Endometrial microvascular endothelial cells (primary cell): ENCODE measurements around the gene AACS. TPM values are rescaled to one million over a fixed set of nuclear protein-coding genes. Genes with fewer than 3 reads are reported as not detected.
"Not testable (repeated sequence)": the region's sequence is repeated elsewhere in the genome, so short reads cannot be mapped to it uniquely, and the experiment has no call there.

Experiments used
- in situ Hi-C: cut with HindIII; loops from 2 replicates; pipeline ENCODE4 v1.10.0; 2017; ENCODE audit warnings: low sequenced_read_pairs, low pct_unique_long_range_greater_than_20kb; ENCODE audit errors: inconsistent ontology term
- total RNA-seq: library from RNA; depleted of rRNA; stranded (reverse); fragments of >200 nt; gene quantifications from one replicate; pipeline ENCODE4 v1.2.3, GENCODE V29; 2015; ENCODE audit errors: inconsistent ontology term

AACS gene
- total RNA-seq, 1 donor from 2014 or later = 23.0 TPM

DNA sequence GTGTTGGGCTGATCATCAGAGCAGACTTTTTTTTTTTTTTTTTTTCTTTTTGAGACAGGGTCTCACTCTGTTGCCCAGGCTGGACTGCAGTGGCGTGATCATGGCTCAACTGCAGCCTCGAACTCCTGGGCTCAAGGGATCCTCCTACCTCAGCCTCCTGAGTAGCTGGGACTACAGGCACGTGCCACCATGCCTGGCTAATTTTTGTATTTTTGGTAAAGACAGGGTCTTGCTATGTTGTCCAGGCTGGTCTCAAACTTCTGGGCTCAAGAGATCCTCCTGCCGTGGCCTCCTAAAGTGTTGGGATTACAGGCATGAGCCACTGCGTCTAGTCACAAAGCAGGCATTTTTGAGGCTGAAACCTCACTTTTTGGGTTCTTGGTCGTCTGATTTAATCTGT, 23.0 kb downstream of the AACS start:
- in situ Hi-C loops = not testable (repeated sequence)

DNA sequence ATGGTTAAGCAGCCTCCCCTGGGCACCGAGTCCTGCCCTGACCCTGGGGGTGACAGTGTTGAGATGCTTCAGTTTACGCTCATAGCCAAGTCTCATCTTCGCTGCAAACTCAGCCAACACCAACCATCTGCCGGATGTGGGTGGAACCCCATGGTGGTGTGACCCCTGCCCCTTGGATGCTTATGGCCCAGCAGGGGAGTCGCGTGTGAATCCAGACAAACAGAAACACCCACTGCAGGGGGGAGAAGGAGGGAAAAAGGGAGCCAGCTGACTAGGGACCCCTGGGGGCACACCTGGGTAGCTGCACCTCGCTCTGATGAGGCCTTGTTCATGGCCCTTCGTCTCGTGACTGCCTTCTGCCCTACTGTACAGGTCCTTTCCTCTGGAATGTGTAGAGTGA, 23.8 kb downstream of the AACS start:
- in situ Hi-C loops = no loop called here

DNA sequence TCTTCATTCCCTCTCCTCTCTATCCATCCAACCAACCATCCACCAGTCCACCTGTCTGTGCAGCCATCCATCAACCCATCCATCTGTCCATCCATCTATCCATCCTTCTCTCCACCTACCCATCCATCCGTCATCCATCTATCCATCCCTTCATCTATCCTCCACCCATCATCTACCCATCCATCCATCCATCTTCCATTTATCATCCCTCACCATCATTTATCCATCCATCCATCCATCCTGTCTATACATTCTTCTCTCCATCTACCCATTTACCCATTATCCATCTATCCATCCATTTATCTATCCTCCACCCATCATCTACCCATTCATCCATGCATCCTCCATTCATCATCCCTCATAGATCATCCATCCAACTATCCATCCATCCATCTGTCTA, 24.4 kb downstream of the AACS start:
- in situ Hi-C loops = no loop called here

DNA sequence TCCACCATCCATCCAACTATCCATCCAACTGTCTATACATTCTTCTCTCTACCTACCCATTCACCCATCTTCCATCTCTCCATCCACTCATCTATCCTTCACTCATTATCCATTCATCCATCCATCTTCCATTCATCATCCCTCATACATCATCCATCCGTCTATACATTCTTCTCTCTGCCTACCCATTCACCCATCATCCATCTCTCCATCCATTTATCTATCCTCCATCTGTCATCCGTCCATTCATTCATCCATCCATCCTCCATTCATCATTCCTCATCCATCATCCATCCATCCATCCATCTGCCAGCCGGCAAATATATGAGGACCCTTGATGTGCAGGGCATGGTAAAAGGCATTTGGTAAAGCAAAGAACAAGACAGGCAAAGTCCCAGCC, 25.2 kb downstream of the AACS start:
- in situ Hi-C loops = no loop called here

DNA sequence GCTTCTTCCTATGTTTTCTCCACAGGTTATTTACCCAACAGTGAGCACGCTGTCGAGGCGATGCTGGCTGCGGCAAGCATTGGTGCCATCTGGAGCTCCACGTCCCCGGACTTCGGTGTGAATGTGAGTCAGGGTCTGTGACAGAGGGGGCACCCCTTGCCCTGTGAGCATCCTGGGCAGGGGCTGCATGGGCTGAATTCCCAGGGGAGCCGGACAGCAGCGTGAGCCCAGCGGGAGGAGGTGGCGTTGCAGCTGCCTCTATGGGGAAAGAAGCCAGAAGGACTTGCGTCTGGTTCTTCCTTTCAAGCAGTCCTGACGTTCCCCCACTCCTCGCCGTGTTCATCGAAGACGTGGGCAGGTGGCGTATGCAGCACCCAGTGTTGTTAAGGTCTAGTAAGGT, 26.2 kb downstream of the AACS start:
- in situ Hi-C loops = no loop called here

DNA sequence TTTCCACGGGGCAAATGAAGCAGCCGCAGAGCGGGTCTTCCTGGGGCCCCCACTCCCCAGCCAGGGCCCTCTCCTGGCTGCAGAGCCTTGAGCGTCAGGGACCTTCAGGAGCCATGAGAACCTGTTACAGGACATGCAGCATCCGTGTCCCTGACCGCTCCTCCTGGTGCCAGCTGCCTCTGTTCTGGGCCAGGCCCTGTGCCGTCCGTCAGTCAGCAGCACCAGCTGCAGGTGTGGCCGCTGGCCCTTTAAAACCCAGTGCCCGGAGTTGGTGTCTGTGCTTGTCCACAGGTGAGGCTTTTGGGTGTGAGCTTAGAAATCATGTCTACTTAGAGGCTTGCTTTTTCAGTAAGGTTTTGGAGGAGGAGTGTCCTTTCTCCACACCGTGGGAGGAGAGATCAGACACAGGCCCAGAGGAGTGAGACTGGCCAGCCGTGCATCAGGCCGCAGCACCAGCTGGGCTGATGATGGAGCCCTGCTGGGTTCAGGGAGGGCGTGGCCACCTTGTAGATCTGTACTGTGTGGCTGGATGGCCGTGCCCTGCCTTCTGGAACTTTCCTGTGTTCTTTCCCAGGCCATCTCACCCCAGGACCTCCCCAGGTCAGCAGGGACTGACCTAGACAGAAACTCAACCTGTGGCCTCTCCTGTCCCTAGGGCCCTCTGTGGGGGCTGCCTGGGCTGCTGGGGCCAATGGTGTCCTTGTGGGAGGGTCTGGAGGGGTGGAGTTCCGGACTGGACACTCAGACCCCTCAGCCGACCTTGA, 27.1 kb downstream of the AACS start:
- in situ Hi-C loops = no loop called here

DNA sequence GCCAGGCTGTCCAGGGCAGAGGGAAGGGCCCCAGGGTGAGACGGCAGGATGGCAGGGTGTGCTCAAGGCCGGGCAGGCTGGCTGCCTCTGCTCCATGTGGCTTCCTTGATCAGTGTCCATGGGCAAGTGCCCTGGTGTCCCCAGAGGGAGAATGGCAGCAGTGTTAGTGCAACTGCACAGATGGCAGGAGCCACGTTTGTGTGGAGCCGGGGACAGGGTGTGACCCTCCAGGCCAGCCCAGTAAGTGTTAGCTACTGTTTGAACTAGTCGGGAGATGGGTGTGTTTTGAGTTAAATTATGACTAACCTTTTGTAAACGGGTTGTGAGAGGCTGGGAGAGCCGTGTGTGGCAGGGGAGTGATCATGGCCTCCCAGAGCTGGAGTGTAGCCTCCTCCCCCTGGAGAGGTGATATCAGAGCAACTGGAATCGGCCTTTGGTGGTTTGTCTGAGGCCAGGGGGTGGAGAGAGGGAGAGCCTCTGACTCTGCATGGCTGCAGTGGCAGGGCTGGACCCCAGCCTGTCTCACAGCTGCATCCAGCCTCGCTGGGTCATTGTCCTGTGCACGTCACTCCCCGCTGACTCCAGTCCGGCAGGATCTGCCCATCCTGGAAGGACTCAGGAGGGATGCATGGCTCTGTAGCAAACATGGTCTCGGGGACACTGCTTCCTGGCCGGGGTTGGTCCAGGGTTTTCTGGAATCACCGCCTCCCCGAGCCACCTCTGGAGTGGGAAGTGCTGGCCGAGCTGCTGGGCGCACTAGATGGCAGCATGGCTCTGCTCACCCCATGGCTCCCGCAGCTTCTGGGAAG, 27.8 kb downstream of the AACS start:
- in situ Hi-C loops = no loop called here

DNA sequence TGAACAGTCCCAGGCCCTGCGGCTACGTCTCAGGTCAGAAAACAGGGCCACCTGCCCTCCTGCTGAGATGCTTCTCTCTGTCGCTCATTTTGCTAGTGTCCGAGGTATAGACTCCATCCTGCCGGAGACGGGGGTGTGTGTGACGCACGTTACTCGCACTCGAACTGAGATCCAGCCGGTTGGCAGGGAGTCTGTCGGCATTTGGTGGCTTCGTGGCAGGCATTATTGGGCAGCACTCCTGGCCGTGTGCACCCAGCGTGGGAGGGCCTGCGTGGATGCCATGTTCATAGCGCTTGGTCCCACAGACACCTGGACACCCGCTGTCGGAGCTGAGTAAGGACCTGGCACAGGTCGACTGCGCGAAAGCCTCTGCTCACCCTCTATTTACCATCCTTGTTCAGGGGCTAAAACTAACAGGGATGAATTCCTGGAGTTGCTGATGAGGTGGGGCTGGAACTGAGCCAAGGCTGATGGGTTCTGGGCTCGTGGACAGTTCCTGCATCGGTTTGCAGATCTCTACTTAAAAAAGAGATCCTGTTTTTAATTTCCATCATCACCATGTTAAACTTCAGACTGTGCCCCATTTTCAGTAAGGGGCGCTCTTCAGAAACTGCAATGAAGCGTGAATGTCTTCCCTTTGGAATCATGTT, 28.6 kb downstream of the AACS start:
- in situ Hi-C loops = no loop called here

DNA sequence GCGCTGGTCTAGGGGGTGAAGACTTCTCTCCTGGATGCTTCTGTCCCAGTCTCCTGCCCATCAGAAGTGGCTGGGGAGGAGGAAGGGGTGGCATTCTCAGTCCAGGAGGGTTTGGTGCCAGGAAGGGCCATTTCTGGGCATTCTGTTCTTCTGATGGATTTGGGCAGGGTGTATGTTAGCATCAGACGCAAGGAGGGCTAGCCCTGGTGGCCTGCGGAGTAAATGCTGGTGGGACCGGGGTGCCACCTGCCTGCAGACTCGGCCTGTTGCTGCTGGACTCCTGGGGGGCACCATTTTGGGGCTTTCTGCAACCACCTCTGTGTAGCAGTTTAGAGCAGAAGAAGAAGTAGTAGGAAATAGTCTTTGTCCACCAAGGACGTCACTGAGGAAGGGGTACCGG, 31.7 kb downstream of the AACS start:
- in situ Hi-C loops = no loop called here

DNA sequence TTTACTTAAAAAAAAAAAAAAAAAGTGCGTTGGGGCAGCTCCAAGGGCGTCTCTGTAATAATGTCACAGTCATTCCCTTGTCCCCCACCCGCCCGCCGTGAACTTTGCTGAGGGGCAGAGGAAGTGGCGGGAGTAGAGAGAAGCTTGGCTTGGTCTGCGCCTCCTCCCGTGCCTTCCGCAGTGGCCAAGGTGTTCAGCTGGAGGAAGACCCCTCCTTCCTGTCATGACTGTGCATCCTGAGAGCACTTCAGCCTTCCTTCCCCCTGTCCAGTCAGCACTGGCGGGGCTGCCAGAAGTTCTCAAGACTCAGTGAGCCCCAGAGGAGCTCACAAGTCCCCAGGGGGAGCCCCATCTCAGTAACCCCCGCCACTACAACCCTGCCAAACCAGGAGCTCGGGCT, 32.2 kb downstream of the AACS start:
- in situ Hi-C loops = no loop called here

DNA sequence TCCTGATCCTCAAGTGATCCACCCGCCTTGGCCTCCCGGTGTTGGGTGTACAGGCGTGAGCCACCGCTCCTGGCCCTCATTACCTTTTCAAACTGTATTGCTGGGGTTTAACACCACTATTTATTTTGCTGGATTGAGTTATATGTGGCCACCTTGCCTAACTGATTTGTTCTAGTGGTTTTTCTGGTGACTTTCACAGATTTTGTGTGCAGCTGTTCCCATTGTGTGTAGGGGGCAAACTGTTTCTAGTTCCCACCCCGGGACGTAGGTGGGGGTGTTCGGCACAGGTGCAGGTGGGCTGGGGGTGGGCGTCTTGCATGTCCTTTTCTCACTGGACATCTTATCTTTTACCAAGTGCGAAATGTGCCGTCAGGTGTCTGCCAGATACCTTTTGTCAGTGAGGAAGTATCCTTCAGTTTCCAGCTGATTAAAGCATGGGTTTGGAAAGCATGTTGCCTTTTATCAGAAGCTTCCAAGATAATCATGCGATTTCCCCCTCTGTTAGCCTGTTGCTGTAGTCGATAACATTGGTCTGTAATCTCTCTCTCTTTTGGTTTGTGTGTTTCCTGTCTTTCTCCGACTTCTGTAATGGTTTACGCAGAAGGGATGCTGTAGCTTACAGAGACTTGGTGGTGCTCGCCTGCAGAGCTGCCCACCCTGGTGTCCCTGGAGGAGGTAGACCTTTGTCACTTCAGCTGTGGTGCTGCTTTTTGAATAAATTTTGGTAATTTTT, 33.6 kb downstream of the AACS start:
- in situ Hi-C loops = no loop called here

DNA sequence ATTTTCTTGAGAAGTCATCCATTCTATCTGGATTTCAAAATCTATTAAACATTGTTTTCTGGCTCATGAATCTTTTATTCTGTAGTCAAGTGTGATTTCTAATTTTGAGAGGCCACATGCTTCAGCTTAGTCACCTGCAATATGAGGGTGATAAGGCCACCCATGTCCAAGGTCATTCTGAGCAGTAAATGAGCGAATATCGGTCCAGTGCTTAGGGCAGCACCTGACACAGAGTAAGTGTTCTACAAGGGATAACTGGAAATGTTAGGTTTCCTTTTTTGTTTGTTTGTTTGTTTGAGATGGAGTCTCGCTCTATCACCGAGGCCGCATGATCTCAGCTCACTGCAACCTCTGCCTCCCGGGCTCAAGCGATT, 34.2 kb downstream of the AACS start:
- in situ Hi-C loops = no loop called here

DNA sequence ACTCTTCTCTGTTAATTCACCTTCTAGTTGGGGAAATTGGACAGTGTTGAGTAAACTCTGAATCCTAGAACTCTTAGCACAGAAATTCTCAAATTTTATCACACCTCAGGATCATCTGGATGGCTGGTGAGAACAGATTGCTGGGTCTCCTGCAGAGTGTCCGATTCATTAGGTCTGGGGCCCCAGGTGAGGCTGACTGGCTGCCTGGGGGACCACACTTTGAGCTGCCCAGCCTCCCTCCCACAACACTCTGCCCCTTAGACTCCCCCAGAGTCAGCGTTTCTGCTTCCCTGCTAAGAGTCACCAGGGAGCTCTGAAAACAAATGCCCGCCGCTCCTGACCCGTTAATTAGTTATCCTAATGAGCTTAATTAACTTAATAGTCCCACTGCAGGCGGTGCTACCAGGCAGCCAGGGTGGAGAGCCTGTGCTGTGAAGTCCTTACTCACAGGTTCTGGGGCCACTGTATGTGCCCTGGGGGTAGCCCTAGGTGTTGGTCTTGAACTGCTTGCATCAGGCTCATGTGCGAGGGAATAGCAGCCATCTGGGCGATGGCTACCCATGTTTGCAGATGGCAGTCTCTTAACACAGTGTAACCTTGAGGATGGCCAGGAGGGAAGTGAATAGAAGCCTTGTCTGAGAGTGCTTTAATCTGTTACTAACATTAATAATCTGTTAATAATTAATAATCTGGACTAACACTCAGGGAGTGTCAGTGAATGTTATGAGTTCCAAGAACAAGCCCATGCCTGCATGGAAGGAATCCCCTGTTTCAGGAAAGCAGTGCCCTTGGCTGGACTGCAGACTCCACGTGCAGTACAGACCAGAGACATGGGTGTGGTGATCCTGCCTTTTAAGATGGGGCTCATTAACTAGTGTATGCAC, 35.6 kb downstream of the AACS start:
- in situ Hi-C loops = no loop called here

DNA sequence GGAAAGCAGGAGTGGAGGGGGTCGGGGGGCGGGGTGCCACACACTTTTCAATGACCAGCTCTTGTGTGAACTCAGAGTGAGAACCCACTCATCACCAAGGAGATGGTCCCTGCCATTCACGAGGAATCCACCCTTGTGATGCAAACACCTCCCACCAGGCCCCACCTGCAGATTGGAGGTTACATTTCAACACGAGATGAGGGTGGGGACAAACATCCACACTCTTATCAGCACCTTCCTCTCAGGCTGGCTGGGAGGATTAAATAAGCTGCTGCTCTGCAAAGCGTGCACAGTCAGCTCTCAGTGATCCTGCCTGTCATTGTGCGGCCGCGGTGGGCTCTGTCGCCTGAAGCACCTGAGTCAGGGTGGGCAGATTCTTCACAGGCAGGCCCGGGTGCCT, 39.7 kb downstream of the AACS start:
- in situ Hi-C loops = no loop called here

DNA sequence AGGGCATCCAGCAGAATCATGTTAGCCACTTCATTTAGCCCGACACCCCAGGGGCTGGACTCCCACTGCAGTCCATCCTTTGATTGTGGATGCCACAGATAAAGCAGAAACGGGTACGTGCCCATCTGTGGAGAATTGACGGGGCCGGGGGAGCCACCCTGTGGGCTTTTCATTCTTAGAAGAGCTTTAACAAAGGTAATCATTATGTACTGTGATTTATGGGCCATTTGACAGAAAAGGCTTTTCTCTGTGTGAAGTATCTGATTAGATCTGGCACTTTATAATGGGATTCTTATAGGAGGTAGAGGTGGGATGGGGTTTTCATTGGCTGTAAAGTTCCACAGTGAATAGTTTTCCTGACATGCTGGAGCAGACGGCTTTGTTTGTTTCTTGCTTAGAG, 40.4 kb downstream of the AACS start:
- in situ Hi-C loops = no loop called here

DNA sequence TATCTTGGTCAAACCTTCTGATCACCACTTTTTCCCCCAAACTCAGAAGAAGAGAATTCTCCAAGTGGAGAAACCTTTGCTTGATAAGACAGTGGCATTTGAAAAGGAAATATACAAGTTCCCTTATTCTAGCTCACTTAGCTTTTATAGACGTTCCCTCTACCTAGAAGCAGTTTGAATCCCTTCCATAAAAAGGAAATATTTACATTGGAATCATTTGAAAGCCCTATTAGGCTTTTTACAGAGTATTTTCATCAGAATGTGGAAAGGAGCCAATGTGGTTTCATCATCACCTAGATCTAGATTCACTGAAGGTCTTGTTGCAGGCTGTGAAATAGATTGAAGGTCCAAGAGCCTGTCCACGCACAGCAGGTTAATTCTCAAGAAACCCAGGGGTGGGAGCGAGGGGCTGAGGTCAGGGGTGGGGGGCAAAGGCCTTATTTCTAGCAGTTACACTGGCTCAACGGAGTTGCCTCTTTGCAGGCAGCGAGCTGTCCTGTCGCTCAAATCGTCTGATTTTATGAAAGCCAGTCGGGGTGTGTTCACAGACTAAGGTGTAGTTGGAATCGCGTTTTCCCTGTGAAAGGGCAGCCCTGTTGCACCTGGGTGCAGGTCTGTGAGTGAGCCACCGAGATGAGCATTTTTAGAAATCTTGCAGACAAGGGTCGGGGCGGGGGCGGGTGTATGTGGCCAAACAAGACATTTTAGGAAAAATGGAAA, 45.6 kb downstream of the AACS start:
- in situ Hi-C loops = no loop called here

DNA sequence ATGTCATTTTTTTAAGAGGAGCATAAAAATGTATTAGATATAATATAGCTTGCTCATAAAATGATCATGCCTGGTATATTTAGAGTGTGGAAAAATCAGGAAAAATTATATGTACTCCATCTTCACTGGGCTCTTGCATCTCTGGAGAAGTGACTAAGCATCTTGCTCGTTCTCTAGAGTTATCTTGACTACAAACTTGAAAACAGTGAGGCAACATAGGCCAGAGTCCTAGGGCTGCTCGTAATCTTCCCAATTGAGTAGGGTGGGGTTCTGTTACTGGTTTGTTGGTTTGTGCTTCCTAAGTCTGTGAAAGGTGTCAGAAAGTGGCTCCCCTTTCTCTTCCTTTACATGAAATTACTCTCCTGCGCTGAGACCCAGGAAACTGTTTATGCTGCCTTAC, 46.2 kb downstream of the AACS start:
- in situ Hi-C loops = no loop called here

DNA sequence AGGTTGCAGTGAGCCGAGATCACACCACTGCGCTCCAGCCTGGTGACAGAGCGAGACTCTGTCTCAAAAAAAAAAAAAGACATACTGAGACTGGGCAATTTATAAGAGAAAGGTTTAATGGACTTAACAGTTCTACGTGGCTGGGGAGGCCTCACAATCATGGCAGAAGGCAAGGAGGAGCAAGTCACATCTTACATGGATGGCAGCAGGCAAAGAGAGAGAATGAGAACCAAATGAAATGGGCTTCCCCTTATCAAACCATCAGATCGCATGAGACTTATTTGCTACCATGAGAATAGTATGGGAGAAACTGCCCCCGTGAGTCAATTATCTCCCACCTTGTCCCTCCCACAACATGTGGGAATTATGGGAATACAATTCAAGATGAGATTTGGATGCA, 47.4 kb downstream of the AACS start:
- in situ Hi-C loops = not testable (repeated sequence)
